B cell (primary cell): ENCODE data around the gene MAD1L1. TPM values are rescaled to one million over a fixed set of nuclear protein-coding genes. Genes with fewer than 3 reads are reported as not detected.

Experiments used
- ATAC-seq: fragments of 200-7000 bp; cut with Tn5 transposase; one replicate; pipeline ENCODE4 v1.10.0; 2021; ENCODE audit warnings: low read depth, mild to moderate bottlenecking, moderate number of reproducible peaks, moderate library complexity
- CTCF ChIA-PET: fragments of 350-600 bp; sonication (Branson Sonifier 250); formaldehyde crosslinking; loops from one replicate; lab custom pipeline; 2021; ENCODE audit warnings: antibody characterized with exemption, inconsistent platforms; lab: Charles Lee
- POLR2A ChIA-PET: fragments of 350-600 bp; sonication (Branson Sonifier 250); formaldehyde crosslinking; loops from one replicate; lab custom pipeline; 2021; ENCODE audit warnings: antibody characterized with exemption; lab: Charles Lee
- DNase-seq: peaks from one replicate; pipeline ENCODE4 v3.0.0; 2013
- H2AFZ ChIP-seq: 2 replicates; pipeline ENCODE4 v1.6.1; 2012; ENCODE audit warnings: mild to moderate bottlenecking, low read depth, low read length; ENCODE audit not compliant: insufficient read depth, poor library complexity, severe bottlenecking
- H3K27ac ChIP-seq, 2 donors: 1 replicate in 1 of 2; 2 replicates in 1 of 2; pipeline ENCODE4 v1.5.1; 2012 to 2013; ENCODE audit warnings: low read length in 2 of 2, mild to moderate bottlenecking in 2 of 2, moderate library complexity in 1 of 2
- H3K27me3 ChIP-seq, 4 experiments: fragments of 200-600 bp in 1 of 4; sonication (generic) in 1 of 4; replicated peaks in 1 of 4; 1 replicate in 2 of 4; 2 replicates in 2 of 4; pipeline versions ENCODE4 v1.6.1 to v1.7.0; 2013 to 2016; ENCODE audit warnings: low read length in 3 of 4, mild to moderate bottlenecking in 2 of 4, mixed read lengths in 1 of 4, moderate library complexity in 1 of 4; ENCODE audit not compliant: insufficient read depth in 4 of 4, control insufficient read depth in 3 of 4; ENCODE audit errors: control extremely low read depth in 1 of 4
- H3K36me3 ChIP-seq, 2 experiments: replicated peaks in 1 of 2; 1 replicate in 1 of 2; 2 replicates in 1 of 2; pipeline versions ENCODE4 v1.6.1 to v1.7.1; 2013; ENCODE audit warnings: low read length in 1 of 2; ENCODE audit not compliant: insufficient read depth in 2 of 2, control insufficient read depth in 1 of 2; ENCODE audit errors: control extremely low read depth in 1 of 2, extremely low read depth in 1 of 2
- H3K4me1 ChIP-seq, 2 donors: fragments of 200-600 bp in 1 of 2; sonication (generic) in 1 of 2; 1 replicate in 1 of 2; 2 replicates in 1 of 2; pipeline versions ENCODE4 v1.5.1 to v1.6.1; 2013 to 2017; ENCODE audit warnings: low read length in 2 of 2; ENCODE audit not compliant: control insufficient read depth in 2 of 2, insufficient read depth in 2 of 2
- H3K4me2 ChIP-seq: replicated peaks from 2 replicates; pipeline ENCODE3; 2012; ENCODE audit warnings: mild to moderate bottlenecking, low read depth, low read length; ENCODE audit not compliant: poor library complexity, severe bottlenecking
- H3K4me3 ChIP-seq, 5 experiments: fragments of 200-600 bp in 1 of 5; sonication (generic) in 1 of 5; 1 replicate in 3 of 5; 2 replicates in 2 of 5; pipeline versions ENCODE4 v1.5.1 to v1.7.0; 2011 to 2016; ENCODE audit warnings: low read length in 4 of 5, mild to moderate bottlenecking in 4 of 5, low read depth in 2 of 5, control low read depth in 1 of 5, moderate library complexity in 1 of 5; ENCODE audit not compliant: insufficient read depth in 1 of 5; ENCODE audit errors: control extremely low read depth in 1 of 5, extremely low read depth in 1 of 5
- H3K79me2 ChIP-seq: fragments of 200-600 bp; sonication (generic); one replicate; pipeline ENCODE4 v1.6.0; 2016; ENCODE audit warnings: low read length; ENCODE audit not compliant: control insufficient read depth, insufficient read depth
- H3K9ac ChIP-seq: fragments of 200-600 bp; sonication (generic); 2 replicates; pipeline ENCODE4 v1.6.1; 2017; ENCODE audit warnings: mild to moderate bottlenecking, low read length, moderate library complexity
- H3K9me3 ChIP-seq, 3 donors: one replicate each; pipeline versions ENCODE4 v1.6.1 to v1.7.1; 2013; ENCODE audit warnings: low read length in 2 of 3; ENCODE audit not compliant: control insufficient read depth in 2 of 3, insufficient read depth in 1 of 3; ENCODE audit errors: control extremely low read depth in 1 of 3
- H4K20me1 ChIP-seq: 2 replicates; pipeline ENCODE4 v1.6.0; 2012; ENCODE audit warnings: mild to moderate bottlenecking, low read length; ENCODE audit not compliant: insufficient read depth, control insufficient read depth, poor library complexity, severe bottlenecking
- H3K27ac Mint-ChIP-seq: one replicate; pipeline ENCODE4 v1.8.0; 2021; ENCODE audit warnings: mixed read lengths
- H3K27me3 Mint-ChIP-seq: one replicate; pipeline ENCODE4 v1.8.0; 2021; ENCODE audit warnings: mixed read lengths
- H3K4me1 Mint-ChIP-seq: one replicate; pipeline ENCODE4 v1.8.0; 2021; ENCODE audit warnings: mixed read lengths
- H3K4me3 Mint-ChIP-seq: one replicate; pipeline ENCODE4 v1.8.0; 2021; ENCODE audit warnings: mixed read lengths
- H3K9me3 Mint-ChIP-seq: one replicate; pipeline ENCODE4 v1.8.0; 2022; ENCODE audit warnings: mixed read lengths; ENCODE audit not compliant: insufficient read depth
- EZH2 ChIP-seq: IDR thresholded peaks from 2 replicates; pipeline ENCODE4 v1.6.1; 2012; ENCODE audit warnings: borderline replicate concordance, low read depth, mild to moderate bottlenecking, moderate library complexity, low read length; ENCODE audit not compliant: insufficient read depth, poor library complexity, severe bottlenecking
- WGBS: methylation state at CpG from one replicate; pipeline ENCODE4 v1.1.5; 2013; ENCODE audit warnings: missing lambda C conversion rate; ENCODE audit not compliant: insufficient coverage; 5-methylcytosine and 5-hydroxymethylcytosine counted together
- intact Hi-C: fragments of 100-400 bp; cut with micrococcal nuclease; formaldehyde crosslinking; loops from one replicate; pipeline ENCODE4 v1.10.0; 2022
- polyA plus RNA-seq: library from polyadenylated mRNA; depleted of rRNA; stranded (reverse); fragments of >200 nt; gene quantifications from 2 replicates; pipeline ENCODE4 v1.2.3, GENCODE V29; 2012
- total RNA-seq, 2 donors: library from RNA; stranded (reverse); fragments of 120-200 nt in 1 of 2; gene quantifications; 1 replicate in 1 of 2; 2 replicates in 1 of 2; pipeline versions ENCODE4 v1.2.3 to v1.2.4, GENCODE V29; 2013 to 2022
- TF ChIP-seq, protein P1 (sequence below): fragments of 200-600 bp; IDR thresholded peaks from one replicate; pipeline ENCODE4 v1.8.0; 2022; ENCODE audit warnings: antibody characterized with exemption, mild to moderate bottlenecking

The MAD1L1 gene
- total and polyA plus RNA-seq, 2 donors (not counting 1 experiment from before 2014, with no cell fraction given) = 86.7 to 110 TPM

DNA sequence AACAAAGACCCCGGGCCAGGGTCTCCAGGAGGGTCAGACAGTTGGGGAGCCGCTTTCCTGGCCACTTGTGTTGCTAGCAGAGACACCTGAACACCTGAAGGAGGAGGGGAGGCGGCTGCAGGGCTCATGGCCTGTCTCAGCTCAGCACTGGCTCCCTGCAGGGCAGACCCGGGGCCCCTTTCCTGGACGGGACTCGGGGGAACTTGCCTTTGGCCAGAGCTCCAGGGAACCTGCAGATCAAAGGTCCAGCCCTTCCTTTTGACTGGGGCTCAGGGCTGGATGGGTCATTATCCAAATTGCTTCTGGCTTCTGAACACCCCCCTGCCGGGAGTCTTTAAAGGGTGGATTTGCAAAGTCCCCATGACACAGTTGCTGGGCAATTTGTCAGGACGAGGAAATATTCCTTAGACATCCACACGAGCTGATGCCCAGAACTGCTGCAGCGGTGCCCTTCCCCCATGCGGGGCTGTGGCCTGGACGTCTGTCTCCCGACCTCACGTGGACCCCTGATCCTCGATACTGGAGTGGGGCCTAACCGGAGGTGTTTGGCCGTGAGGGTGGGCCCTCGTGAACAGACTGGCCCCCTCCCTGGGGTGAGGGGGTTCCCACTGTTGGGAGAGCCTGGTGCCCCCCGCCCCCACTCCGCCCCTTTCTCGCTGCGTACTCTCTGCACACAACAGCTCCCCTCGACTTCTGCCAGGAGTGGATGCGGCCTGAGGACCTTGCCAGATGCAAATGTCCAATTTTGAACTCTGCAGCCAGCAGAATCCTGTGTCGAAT is 368.4 kb downstream of the MAD1L1 start:
- H3K4me1 Mint-ChIP-seq = peaks cover 12% of the 10 kb centered on the region
- H3K27me3 Mint-ChIP-seq = no peaks in the 10 kb centered on the region
- ChIA-PET CTCF (no interaction called here), POLR2A (no interaction called here)
- H4K20me1 ChIP-seq = peaks cover 92% of the 10 kb centered on the region
- no peak overlapping the region for H3K4me3 ChIP-seq
- H3K9me3 Mint-ChIP-seq = no peaks in the 10 kb centered on the region
- ATAC-seq (no peak), DNase-seq (no peak)
- H3K79me2 ChIP-seq = peaks cover 68% of the 10 kb centered on the region
- H3K36me3 ChIP-seq = peaks cover 0 to 3% of the 10 kb centered on the region in 2 experiments
- intact Hi-C loops = no loop called here
- H3K27ac ChIP-seq = no peak overlapping the region
- H3K4me1 ChIP-seq = peaks cover 4 to 14% of the 10 kb centered on the region in 2 donors
- H3K27ac Mint-ChIP-seq = no peak overlapping the region
- no peak overlapping the region for H3K9ac ChIP-seq
- WGBS = 92% methylated on average over 24 of the region's 25 CpGs
- no peaks in the 10 kb centered on the region for H3K27me3 ChIP-seq
- H3K4me3 Mint-ChIP-seq = no peak overlapping the region
- no peak overlapping the region for H3K4me2 ChIP-seq
- H3K9me3 ChIP-seq = no peaks in the 10 kb centered on the region
- H2AFZ ChIP-seq = no peak overlapping the region
- TF ChIP-seq, protein P1, sequence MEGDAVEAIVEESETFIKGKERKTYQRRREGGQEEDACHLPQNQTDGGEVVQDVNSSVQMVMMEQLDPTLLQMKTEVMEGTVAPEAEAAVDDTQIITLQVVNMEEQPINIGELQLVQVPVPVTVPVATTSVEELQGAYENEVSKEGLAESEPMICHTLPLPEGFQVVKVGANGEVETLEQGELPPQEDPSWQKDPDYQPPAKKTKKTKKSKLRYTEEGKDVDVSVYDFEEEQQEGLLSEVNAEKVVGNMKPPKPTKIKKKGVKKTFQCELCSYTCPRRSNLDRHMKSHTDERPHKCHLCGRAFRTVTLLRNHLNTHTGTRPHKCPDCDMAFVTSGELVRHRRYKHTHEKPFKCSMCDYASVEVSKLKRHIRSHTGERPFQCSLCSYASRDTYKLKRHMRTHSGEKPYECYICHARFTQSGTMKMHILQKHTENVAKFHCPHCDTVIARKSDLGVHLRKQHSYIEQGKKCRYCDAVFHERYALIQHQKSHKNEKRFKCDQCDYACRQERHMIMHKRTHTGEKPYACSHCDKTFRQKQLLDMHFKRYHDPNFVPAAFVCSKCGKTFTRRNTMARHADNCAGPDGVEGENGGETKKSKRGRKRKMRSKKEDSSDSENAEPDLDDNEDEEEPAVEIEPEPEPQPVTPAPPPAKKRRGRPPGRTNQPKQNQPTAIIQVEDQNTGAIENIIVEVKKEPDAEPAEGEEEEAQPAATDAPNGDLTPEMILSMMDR = no peak
- TF ChIP-seq EZH2 = no peak
